Adrenal gland (tissue), 5 donors: ENCODE data around the gene SBDS.
A peak's percentile ranks its signal among the peaks of the same experiment; 100 is the strongest.
"Not testable (repeated sequence)": the region's sequence is repeated elsewhere in the genome, so short reads cannot be mapped to it uniquely, and the experiment has no call there.

Source experiments
- POLR2A ChIP-seq, 2 donors: fragments of 450-650 bp; IDR thresholded peaks; one replicate each; pipeline ENCODE4 v1.6.1; 2017; ENCODE audit warnings: antibody characterized with exemption in 2 of 2, mild to moderate bottlenecking in 2 of 2, moderate library complexity in 1 of 2
- TF ChIP-seq, protein P1 (sequence below), 6 experiments: fragments of 450-650 bp in 4 of 6; fragments of 200-600 bp in 2 of 6; sonication (generic) in 1 of 6; IDR thresholded peaks; 1 replicate in 5 of 6; 2 replicates in 1 of 6; pipeline versions ENCODE4 v1.5.1 to v1.8.0; 2016 to 2021; ENCODE audit warnings: antibody characterized with exemption in 6 of 6, mild to moderate bottlenecking in 2 of 6, moderate library complexity in 1 of 6
- donor health status: DM: no; HTN: no; CAD: no.

DNA sequence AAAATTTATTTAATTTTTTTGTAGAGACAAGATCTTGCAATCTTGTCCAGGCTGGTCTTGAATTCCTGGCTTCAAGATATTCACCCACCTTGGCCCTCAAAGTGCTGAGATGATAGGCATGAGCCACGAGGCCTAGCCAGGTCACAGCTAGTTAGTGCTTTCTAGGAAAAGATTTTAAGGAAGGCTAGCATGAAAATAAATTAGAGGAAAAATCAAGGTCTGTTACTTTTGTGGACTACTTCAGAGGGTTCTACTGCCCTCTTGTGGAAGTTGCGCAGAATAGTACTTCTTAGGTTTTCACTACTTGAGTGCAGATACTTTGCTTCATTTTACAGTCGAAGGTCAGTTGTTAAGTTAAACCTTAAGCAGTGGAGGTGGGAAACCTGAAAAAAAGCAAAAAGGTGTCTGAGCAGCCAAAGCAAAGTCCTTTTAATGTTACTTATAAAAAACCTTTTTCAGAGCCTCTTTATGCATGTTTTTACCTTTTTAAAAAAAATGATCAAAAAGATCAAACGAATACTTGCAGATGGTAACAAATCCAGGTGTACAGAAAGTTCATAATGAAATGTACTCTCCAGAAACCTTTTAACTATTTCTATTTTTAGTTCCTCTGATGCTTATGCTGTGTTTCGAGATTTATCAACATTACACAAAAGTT, 5.3 kb upstream of the SBDS start:
- TF ChIP-seq, protein P1, sequence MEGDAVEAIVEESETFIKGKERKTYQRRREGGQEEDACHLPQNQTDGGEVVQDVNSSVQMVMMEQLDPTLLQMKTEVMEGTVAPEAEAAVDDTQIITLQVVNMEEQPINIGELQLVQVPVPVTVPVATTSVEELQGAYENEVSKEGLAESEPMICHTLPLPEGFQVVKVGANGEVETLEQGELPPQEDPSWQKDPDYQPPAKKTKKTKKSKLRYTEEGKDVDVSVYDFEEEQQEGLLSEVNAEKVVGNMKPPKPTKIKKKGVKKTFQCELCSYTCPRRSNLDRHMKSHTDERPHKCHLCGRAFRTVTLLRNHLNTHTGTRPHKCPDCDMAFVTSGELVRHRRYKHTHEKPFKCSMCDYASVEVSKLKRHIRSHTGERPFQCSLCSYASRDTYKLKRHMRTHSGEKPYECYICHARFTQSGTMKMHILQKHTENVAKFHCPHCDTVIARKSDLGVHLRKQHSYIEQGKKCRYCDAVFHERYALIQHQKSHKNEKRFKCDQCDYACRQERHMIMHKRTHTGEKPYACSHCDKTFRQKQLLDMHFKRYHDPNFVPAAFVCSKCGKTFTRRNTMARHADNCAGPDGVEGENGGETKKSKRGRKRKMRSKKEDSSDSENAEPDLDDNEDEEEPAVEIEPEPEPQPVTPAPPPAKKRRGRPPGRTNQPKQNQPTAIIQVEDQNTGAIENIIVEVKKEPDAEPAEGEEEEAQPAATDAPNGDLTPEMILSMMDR (IDR thresholded peaks at IDR 0.05): peak in 4 of 6 experiments; percentile 10 to 53 (median 24)
- TF ChIP-seq POLR2A (IDR thresholded peaks at IDR 0.05): not testable (repeated sequence)
